H1 (cell line): ENCODE data around the gene PKD1L1. TPM values are rescaled to one million over a fixed set of nuclear protein-coding genes. Genes with fewer than 3 reads are reported as not detected.

Source experiments
- CEBPB ChIP-seq: IDR thresholded peaks from 2 replicates; pipeline ENCODE4 v1.6.1; 2012; ENCODE audit warnings: low read depth, low read length
- EZH2 ChIP-seq: fragments of 200-600 bp; sonication (generic); IDR thresholded peaks from 2 replicates; pipeline ENCODE4 v1.7.1; 2012; ENCODE audit warnings: low read depth, mild to moderate bottlenecking, moderate library complexity, low read length, inconsistent platforms; ENCODE audit not compliant: severe bottlenecking
- JUND ChIP-seq: IDR thresholded peaks from 2 replicates; pipeline ENCODE4 v1.6.1; 2011; ENCODE audit warnings: mild to moderate bottlenecking, improper control_type of control experiment, low read length
- SAP30 ChIP-seq: fragments of 300-600 bp; sonication (generic); IDR thresholded peaks from 2 replicates; pipeline ENCODE4 v1.7.1; 2012; ENCODE audit warnings: low read length, moderate library complexity, mild to moderate bottlenecking, inconsistent platforms; ENCODE audit not compliant: insufficient read depth, insufficient replicate concordance
- SIX5 ChIP-seq: IDR thresholded peaks from 2 replicates; pipeline ENCODE4 v1.6.1; 2011; ENCODE audit warnings: mild to moderate bottlenecking, low read depth, low read length
- polyA plus RNA-seq, 7 experiments: library from polyadenylated mRNA; depleted of rRNA in 3 of 7; stranded (reverse) in 5 of 7; unstranded in 2 of 7; fragments of >200 nt in 5 of 7; fragments of 200-250 nt in 2 of 7; gene quantifications; 1 replicate in 5 of 7; 2 replicates in 1 of 7; 4 replicates in 1 of 7; pipeline versions ENCODE4 v1.2.1 to v1.2.3, GENCODE V29; 2011 to 2013; ENCODE audit warnings: missing spikeins in 2 of 7, mixed read lengths in 2 of 7
- total RNA-seq: library from RNA; stranded (reverse); fragmentation: NEBNext Ultra II Directional; extraction: Animal tissue kit (Norgen Biotek cat#: 25700); gene quantifications from 2 replicates; pipeline ENCODE4 v1.2.1, GENCODE V29; 2021

PKD1L1 gene
- total and polyA plus RNA-seq, 2 of the 8 experiments (the other 6 are each of a cell fraction or from before 2014, with no cell fraction given), result 0.22 to 0.35 TPM

DNA sequence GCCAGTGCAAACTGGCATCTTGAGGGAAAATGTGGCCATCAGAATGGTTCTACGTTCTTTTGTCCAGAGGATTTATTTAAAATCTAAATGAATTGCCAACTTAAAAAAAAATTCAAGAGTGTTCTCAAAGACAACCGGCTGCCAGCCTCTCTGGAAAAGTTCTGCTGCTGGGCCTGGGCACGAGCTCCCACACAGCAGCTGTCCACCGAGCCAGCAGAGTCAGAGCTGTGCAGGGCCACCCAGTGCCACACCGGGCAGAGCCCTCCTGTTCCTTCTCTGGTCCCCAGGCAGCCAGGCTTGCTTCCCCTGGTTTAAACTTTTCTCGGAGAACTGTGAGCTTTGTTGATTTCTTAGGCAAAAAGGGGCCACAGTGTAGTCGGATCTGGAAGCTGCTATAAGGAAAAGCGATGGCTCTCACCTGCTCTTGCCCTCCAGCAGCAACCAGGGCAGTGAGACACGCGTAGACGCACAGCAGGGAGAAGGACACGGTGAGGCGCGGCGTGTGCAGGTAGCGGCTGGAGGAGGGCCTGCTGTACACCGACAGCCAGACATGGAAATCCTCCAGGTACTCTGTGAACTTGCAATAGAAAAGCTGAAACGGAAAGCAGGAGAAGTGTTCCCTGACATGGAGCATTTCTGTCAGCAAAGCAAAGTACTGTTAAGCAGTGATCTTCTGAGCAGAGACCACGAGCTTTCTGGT, 111.6 kb downstream of the PKD1L1 start (continued):
- TF ChIP-seq SIX5, result no peak
- TF ChIP-seq JUND, result no peak
- no peak for TF ChIP-seq EZH2
- TF ChIP-seq CEBPB, result no peak
- no peak for TF ChIP-seq SAP30
